HepG2 (cell line): ENCODE results near the gene GDF15. TPM values are rescaled to one million over a fixed set of nuclear protein-coding genes. Genes with fewer than 3 reads are reported as not detected.

Source experiments
- HDAC6 ChIP-seq: fragments of 200-600 bp; sonication (generic); IDR thresholded peaks from 2 replicates; pipeline ENCODE4 v1.7.0; 2017; ENCODE audit warnings: mild to moderate bottlenecking, antibody characterized with exemption, low read length, low read depth
- SNAI1 ChIP-seq: sonication (generic); formaldehyde crosslinking; IDR thresholded peaks from 2 replicates; pipeline ENCODE4 v1.5.0; 2020; ENCODE audit warnings: mild to moderate bottlenecking, missing genetic modification reagents, borderline replicate concordance
- TAF15 ChIP-seq: fragments of 200-400 bp; formaldehyde crosslinking; IDR thresholded peaks from one replicate; pipeline ENCODE4 v1.6.1; 2018; ENCODE audit warnings: mild to moderate bottlenecking, low read depth, low read length; ENCODE audit not compliant: poor library complexity, severe bottlenecking
- ZKSCAN5 ChIP-seq: sonication (generic); formaldehyde crosslinking; IDR thresholded peaks from 2 replicates; pipeline ENCODE4 v1.5.1; 2020; ENCODE audit warnings: mild to moderate bottlenecking, missing genetic modification reagents
- ZNF326 ChIP-seq: sonication (generic); formaldehyde crosslinking; IDR thresholded peaks from 2 replicates; pipeline ENCODE4 v1.4.0; 2020; ENCODE audit warnings: missing genetic modification reagents, borderline replicate concordance
- polyA plus RNA-seq, 8 experiments: library from polyadenylated mRNA; depleted of rRNA in 3 of 8; stranded (reverse) in 7 of 8; unstranded in 1 of 8; fragments of >200 nt; fragmentation: Illumina TruSeq in 4 of 8; extraction: Trizol in 4 of 8; gene quantifications; 2 replicates each; pipeline versions ENCODE4 v1.2.1 to v1.2.3, GENCODE V29; 2011 to 2016; ENCODE audit warnings: low read depth in 4 of 8, missing spikeins in 1 of 8, mixed read lengths in 1 of 8; ENCODE audit not compliant: insufficient read depth in 1 of 8
- total RNA-seq, 5 experiments: library from RNA; depleted of rRNA; stranded (reverse); fragments of >200 nt; fragmentation: Illumina TruSeq; extraction: Trizol; gene quantifications; 2 replicates each; pipeline ENCODE4 v1.2.3, GENCODE V29; 2016; ENCODE audit warnings: low read depth in 1 of 5
- TF ChIP-seq, protein P1 (sequence below): sonication (generic); formaldehyde crosslinking; IDR thresholded peaks from 2 replicates; pipeline ENCODE4 v1.4.0; 2020; ENCODE audit warnings: mild to moderate bottlenecking, missing genetic modification reagents
- TF ChIP-seq, protein P2 (sequence below), 2 experiments: sonication (generic) in 1 of 2; formaldehyde crosslinking in 1 of 2; IDR thresholded peaks; 2 replicates each; pipeline versions ENCODE4 v1.6.1 to v1.9.0; 2014 to 2022; ENCODE audit warnings: antibody characterized with exemption in 1 of 2, borderline replicate concordance in 1 of 2, inconsistent platforms in 1 of 2, low read depth in 1 of 2, missing genetic modification reagents in 1 of 2
- TF ChIP-seq, protein P3 (sequence below): IDR thresholded peaks from 2 replicates; pipeline ENCODE4 v1.6.1; 2016; ENCODE audit warnings: control low read depth
- TF ChIP-seq, protein P4 (sequence below): sonication (generic); formaldehyde crosslinking; IDR thresholded peaks from 2 replicates; pipeline ENCODE4 v1.4.0; 2020; ENCODE audit warnings: mild to moderate bottlenecking, missing genetic modification reagents

GDF15 gene
- total and polyA plus RNA-seq, 2 of the 13 experiments (the other 11 are each of a cell fraction or from before 2014, with no cell fraction given), result 146 to 422 TPM

GRCh38 chr19:18396471-18397241, 10.7 kb downstream of the GDF15 start (continued):
- TF ChIP-seq, protein P1, sequence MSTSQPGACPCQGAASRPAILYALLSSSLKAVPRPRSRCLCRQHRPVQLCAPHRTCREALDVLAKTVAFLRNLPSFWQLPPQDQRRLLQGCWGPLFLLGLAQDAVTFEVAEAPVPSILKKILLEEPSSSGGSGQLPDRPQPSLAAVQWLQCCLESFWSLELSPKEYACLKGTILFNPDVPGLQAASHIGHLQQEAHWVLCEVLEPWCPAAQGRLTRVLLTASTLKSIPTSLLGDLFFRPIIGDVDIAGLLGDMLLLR (CRISPR knock-in tag), result no peak; the same call in 1 of the 2 replicates
- no peak for TF ChIP-seq ZKSCAN5
- no peak for TF ChIP-seq HDAC6
- TF ChIP-seq, protein P2, sequence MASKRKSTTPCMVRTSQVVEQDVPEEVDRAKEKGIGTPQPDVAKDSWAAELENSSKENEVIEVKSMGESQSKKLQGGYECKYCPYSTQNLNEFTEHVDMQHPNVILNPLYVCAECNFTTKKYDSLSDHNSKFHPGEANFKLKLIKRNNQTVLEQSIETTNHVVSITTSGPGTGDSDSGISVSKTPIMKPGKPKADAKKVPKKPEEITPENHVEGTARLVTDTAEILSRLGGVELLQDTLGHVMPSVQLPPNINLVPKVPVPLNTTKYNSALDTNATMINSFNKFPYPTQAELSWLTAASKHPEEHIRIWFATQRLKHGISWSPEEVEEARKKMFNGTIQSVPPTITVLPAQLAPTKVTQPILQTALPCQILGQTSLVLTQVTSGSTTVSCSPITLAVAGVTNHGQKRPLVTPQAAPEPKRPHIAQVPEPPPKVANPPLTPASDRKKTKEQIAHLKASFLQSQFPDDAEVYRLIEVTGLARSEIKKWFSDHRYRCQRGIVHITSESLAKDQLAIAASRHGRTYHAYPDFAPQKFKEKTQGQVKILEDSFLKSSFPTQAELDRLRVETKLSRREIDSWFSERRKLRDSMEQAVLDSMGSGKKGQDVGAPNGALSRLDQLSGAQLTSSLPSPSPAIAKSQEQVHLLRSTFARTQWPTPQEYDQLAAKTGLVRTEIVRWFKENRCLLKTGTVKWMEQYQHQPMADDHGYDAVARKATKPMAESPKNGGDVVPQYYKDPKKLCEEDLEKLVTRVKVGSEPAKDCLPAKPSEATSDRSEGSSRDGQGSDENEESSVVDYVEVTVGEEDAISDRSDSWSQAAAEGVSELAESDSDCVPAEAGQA (IDR thresholded peaks at IDR 0.05; ENCODE audit: low read depth), result no peak
- TF ChIP-seq, protein P2 (CRISPR knock-in tag; IDR thresholded peaks at IDR 0.05; ENCODE audit: borderline replicate concordance), result no peak
- TF ChIP-seq SNAI1 (CRISPR knock-in tag), result no peak
- TF ChIP-seq, protein P3, sequence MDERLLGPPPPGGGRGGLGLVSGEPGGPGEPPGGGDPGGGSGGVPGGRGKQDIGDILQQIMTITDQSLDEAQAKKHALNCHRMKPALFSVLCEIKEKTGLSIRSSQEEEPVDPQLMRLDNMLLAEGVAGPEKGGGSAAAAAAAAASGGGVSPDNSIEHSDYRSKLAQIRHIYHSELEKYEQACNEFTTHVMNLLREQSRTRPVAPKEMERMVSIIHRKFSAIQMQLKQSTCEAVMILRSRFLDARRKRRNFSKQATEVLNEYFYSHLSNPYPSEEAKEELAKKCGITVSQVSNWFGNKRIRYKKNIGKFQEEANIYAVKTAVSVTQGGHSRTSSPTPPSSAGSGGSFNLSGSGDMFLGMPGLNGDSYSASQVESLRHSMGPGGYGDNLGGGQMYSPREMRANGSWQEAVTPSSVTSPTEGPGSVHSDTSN (CRISPR knock-in tag), result no peak
- TF ChIP-seq ZNF326 (CRISPR knock-in tag), result no peak
- TF ChIP-seq, protein P4, sequence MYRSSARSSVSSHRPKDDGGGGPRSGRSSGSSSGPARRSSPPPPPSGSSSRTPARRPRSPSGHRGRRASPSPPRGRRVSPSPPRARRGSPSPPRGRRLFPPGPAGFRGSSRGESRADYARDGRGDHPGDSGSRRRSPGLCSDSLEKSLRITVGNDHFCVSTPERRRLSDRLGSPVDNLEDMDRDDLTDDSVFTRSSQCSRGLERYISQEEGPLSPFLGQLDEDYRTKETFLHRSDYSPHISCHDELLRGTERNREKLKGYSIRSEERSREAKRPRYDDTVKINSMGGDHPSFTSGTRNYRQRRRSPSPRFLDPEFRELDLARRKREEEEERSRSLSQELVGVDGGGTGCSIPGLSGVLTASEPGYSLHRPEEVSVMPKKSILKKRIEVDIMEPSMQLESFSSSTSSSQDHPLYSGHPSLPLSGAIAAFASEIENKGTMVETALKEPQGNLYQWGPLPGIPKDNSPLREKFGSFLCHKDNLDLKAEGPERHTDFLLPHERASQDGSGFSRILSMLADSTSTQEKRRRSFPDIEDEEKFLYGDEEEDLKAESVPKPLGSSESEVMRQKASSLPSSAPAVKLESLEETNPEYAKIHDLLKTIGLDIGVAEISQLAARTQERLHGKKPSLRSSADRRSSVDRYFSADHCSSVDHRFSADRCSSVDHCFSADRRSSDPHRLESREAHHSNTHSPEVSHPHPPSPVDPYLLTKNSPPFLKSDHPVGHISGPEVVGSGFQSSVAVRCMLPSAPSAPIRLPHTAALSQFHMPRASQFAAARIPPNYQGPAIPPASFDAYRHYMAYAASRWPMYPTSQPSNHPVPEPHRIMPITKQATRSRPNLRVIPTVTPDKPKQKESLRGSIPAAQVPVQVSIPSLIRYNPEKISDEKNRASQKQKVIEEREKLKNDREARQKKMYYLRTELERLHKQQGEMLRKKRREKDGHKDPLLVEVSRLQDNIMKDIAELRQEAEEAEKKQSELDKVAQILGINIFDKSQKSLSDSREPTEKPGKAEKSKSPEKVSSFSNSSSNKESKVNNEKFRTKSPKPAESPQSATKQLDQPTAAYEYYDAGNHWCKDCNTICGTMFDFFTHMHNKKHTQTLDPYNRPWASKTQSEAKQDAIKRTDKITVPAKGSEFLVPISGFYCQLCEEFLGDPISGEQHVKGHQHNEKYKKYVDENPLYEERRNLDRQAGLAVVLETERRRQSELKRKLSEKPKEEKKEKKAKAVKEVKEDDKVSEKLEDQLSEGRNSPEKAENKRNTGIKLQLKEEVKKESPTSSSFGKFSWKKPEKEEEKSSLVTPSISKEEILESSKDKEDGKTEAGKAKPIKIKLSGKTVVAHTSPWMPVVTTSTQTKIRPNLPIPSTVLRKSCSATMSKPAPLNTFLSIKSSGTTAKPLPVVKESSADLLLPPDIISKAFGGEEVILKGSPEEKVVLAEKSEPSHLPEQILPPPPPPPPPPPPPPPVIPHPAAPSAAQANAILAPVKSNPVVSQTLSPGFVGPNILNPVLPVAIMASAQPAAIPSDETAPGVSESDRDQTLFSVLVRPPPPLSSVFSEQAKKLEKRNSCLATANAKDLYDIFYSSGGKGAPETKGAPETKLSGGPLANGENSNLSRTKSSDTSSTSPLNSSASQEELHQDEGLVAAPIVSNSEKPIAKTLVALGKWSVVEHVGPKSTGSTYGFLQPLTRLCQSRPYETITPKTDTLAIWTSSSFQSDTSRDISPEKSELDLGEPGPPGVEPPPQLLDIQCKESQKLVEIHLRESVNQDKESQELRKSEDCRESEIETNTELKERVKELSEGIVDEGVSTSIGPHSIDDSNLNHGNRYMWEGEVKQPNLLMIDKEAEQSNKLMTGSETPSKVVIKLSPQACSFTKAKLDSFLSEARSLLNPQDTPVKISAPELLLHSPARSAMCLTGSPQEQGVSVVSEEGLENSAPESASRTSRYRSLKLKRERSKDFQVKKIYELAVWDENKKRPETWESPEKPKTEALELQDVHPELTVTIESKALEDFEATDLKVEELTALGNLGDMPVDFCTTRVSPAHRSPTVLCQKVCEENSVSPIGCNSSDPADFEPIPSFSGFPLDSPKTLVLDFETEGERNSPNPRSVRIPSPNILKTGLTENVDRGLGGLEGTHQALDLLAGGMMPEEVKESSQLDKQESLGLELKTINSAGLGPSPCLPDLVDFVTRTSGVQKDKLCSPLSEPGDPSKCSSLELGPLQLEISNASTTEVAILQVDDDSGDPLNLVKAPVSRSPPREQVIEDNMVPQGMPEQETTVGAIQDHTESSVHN (CRISPR knock-in tag), result 0 out of 2 replicates have a peak, but pooled peaks have one; percentile 59
- no peak for TF ChIP-seq TAF15
